Natural killer cell (primary cell): ENCODE measurements around the gene PDE2A. TPM values are rescaled to one million over a fixed set of nuclear protein-coding genes. Genes with fewer than 3 reads are reported as not detected.

Experiments
- ATAC-seq, 3 donors: fragments of 150-1000 bp in 2 of 3; fragments of 200-7000 bp in 1 of 3; cut with Tn5 transposase; 1 replicate in 1 of 3; 2 replicates in 2 of 3; pipeline ENCODE4 v1.10.0; 2021; ENCODE audit warnings: mild to moderate bottlenecking in 2 of 3, moderate library complexity in 2 of 3
- DNase-seq, 2 donors: peaks; one replicate each; pipeline versions ENCODE4 v3.0.0 to v3.0.0-alpha.2; 2013 to 2021; ENCODE audit warnings: mixed read lengths in 1 of 2
- H3K27ac ChIP-seq: one replicate; pipeline ENCODE4 v1.5.1; 2013; ENCODE audit warnings: mild to moderate bottlenecking, low read length
- H3K27me3 ChIP-seq: one replicate; pipeline ENCODE4 v1.6.1; 2013; ENCODE audit warnings: low read length; ENCODE audit not compliant: control insufficient read depth, insufficient read depth
- H3K36me3 ChIP-seq: one replicate; pipeline ENCODE4 v1.6.1; 2013; ENCODE audit warnings: low read length; ENCODE audit not compliant: control insufficient read depth, insufficient read depth
- H3K4me1 ChIP-seq: one replicate; pipeline ENCODE4 v1.6.1; 2013; ENCODE audit warnings: low read length; ENCODE audit not compliant: control insufficient read depth, insufficient read depth
- H3K4me3 ChIP-seq: one replicate; pipeline ENCODE4 v1.5.1; 2013; ENCODE audit warnings: low read length
- H3K9me3 ChIP-seq: one replicate; pipeline ENCODE4 v1.6.1; 2013; ENCODE audit warnings: low read length; ENCODE audit not compliant: control insufficient read depth, insufficient read depth
- H3K27ac Mint-ChIP-seq, 2 donors: one replicate each; pipeline ENCODE4 v1.8.0; 2022; ENCODE audit warnings: mild to moderate bottlenecking in 2 of 2, mixed read lengths in 2 of 2, moderate library complexity in 1 of 2
- H3K27me3 Mint-ChIP-seq, 2 donors: one replicate each; pipeline ENCODE4 v1.8.0; 2022; ENCODE audit warnings: low read depth in 2 of 2, mixed read lengths in 2 of 2
- H3K36me3 Mint-ChIP-seq: one replicate; pipeline ENCODE4 v1.8.0; 2022; ENCODE audit warnings: mixed read lengths
- H3K4me1 Mint-ChIP-seq, 2 donors: one replicate each; pipeline ENCODE4 v1.8.0; 2022; ENCODE audit warnings: mixed read lengths in 2 of 2
- H3K4me3 Mint-ChIP-seq: one replicate; pipeline ENCODE4 v1.8.0; 2022; ENCODE audit warnings: mild to moderate bottlenecking, moderate library complexity, mixed read lengths
- H3K9me3 Mint-ChIP-seq, 2 donors: one replicate each; pipeline ENCODE4 v1.8.0; 2022; ENCODE audit warnings: mixed read lengths in 2 of 2
- CTCF ChIP-seq: fragments of 200-600 bp; IDR thresholded peaks from one replicate; pipeline ENCODE4 v1.8.0; 2022; ENCODE audit warnings: antibody characterized with exemption
- WGBS: methylation state at CpG from one replicate; pipeline ENCODE4 v1.1.7; 2013; ENCODE audit warnings: missing lambda C conversion rate; ENCODE audit not compliant: insufficient coverage; 5-methylcytosine and 5-hydroxymethylcytosine counted together
- intact Hi-C: fragments of 100-400 bp; cut with micrococcal nuclease; formaldehyde crosslinking; loops from one replicate; pipeline ENCODE4 v1.14.2; 2022
- total RNA-seq, 4 donors: library from RNA; stranded (reverse); fragments of 120-200 nt in 1 of 4; gene quantifications; one replicate each; pipeline versions ENCODE4 v1.2.3 to v1.2.4, GENCODE V29; 2013 to 2022

Gene PDE2A
- total RNA-seq, 3 donors from 2014 or later (not counting 1 experiment from before 2014, with no cell fraction given): 8.7 to 11.9 (median 9.0) TPM

DNA sequence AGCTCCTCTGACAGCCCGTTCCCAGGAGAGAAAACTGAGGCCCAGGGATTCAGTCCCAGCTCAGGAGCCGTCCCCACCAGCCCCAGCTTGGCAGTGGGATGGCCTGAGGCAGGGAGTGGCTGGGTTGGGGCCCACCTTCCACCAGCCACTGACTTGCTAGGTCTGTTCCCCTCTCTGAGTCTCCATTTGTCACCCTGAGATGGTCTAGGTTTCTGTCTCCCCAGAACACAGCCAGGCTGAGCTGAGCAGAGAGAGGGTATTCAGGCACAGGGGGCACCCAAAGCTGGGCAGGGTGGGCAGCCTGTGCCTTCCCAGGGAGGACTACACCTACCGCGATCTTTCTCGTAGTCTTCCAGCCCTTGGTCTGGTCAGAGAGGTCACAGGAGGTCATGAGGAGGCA, 95.7 kb downstream of the PDE2A start:
- Histone ChIP-seq H3K4me3 (no peak overlapping the region), H3K4me1 (peaks cover 4% of the 10 kb centered on the region), H3K27me3 (no peaks in the 10 kb centered on the region), H3K27ac (no peak overlapping the region), H3K36me3 (no peaks in the 10 kb centered on the region), H3K9me3 (no peaks in the 10 kb centered on the region)
- Mint-ChIP-seq H3K9me3 (no peaks in the 10 kb centered on the region), H3K27ac (no peak overlapping the region), H3K36me3 (no peaks in the 10 kb centered on the region), H3K27me3 (peaks cover 0 to 3% of the 10 kb centered on the region in 2 donors), H3K4me1 (peaks cover 2 to 15% of the 10 kb centered on the region in 2 donors), H3K4me3 (no peak overlapping the region)
- intact Hi-C loops: no loop called here
- WGBS: 85% methylated on average over 5 of the region's 5 CpGs
- ATAC-seq (no peak), DNase-seq (no peak)
- TF ChIP-seq CTCF: no peak

- no peak for TF ChIP-seq CTCF
- DNase-seq: no peak
- Mint-ChIP-seq H3K4me1 (peaks cover 6 to 18% of the 10 kb centered on the region in 2 donors), H3K27ac (no peak overlapping the region), H3K9me3 (no peaks in the 10 kb centered on the region), H3K27me3 (peaks cover 0 to 2% of the 10 kb centered on the region in 2 donors), H3K4me3 (no peak overlapping the region), H3K36me3 (no peaks in the 10 kb centered on the region)
- ATAC-seq: no peak
- Histone ChIP-seq H3K9me3 (no peaks in the 10 kb centered on the region), H3K27me3 (no peaks in the 10 kb centered on the region), H3K36me3 (no peaks in the 10 kb centered on the region), H3K4me3 (no peak overlapping the region), H3K27ac (no peak overlapping the region), H3K4me1 (peaks cover 6% of the 10 kb centered on the region)
- WGBS: 93% methylated on average over 6 of the region's 6 CpGs
- intact Hi-C loops: no loop called here
These were observed 96.2 kb downstream of the PDE2A start for GRCh38 chr11:72578051-72578450.

GRCh38 chr11:72577271-72577721, 96.9 kb downstream of the PDE2A start:
- H3K4me3 Mint-ChIP-seq: no peak overlapping the region
- H3K9me3 Mint-ChIP-seq: no peaks in the 10 kb centered on the region
- no peak overlapping the region for H3K27ac ChIP-seq
- no peak for ATAC-seq
- 92% methylated on average over 14 of the region's 14 CpGs for WGBS
- H3K4me3 ChIP-seq: no peak overlapping the region
- no peak for TF ChIP-seq CTCF
- DNase-seq: no peak
- H3K36me3 ChIP-seq: no peaks in the 10 kb centered on the region
- H3K27ac Mint-ChIP-seq: no peak overlapping the region
- intact Hi-C loops: no loop called here
- peaks cover 0 to 2% of the 10 kb centered on the region in 2 donors for H3K27me3 Mint-ChIP-seq
- H3K9me3 ChIP-seq: no peaks in the 10 kb centered on the region
- H3K4me1 ChIP-seq: peaks cover 6% of the 10 kb centered on the region
- no peaks in the 10 kb centered on the region for H3K36me3 Mint-ChIP-seq
- H3K4me1 Mint-ChIP-seq: peaks cover 11 to 18% of the 10 kb centered on the region in 2 donors
- no peaks in the 10 kb centered on the region for H3K27me3 ChIP-seq

DNA sequence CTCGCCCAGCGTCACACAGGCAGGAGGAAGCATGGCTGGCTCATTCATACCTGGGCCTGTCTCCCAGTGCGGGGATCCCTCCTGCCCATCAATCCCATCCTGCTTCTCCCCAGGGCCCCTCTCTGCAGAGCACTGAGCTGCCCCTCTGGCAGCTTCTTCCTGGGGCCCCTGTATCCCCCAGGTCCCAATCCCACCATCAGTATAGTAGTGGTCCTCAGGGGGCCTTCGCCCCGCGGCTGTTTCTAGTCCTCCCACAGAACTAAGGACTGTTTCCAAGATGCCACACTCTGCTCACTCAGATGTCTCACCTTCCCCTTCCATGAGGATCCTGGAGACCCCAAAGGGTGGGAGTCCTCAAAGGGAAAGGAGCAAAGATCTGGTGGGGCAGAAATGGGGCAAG, 97.6 kb downstream of the PDE2A start:
- H3K4me3 Mint-ChIP-seq: no peak overlapping the region
- no peaks in the 10 kb centered on the region for H3K9me3 ChIP-seq
- intact Hi-C loops: no loop called here
- H3K36me3 Mint-ChIP-seq: no peaks in the 10 kb centered on the region
- peaks cover 0 to 2% of the 10 kb centered on the region in 2 donors for H3K27me3 Mint-ChIP-seq
- no peak overlapping the region for H3K27ac ChIP-seq
- peaks cover 12 to 20% of the 10 kb centered on the region in 2 donors for H3K4me1 Mint-ChIP-seq
- H3K9me3 Mint-ChIP-seq: no peaks in the 10 kb centered on the region
- no peak for TF ChIP-seq CTCF
- no peak for ATAC-seq
- peaks cover 6% of the 10 kb centered on the region for H3K4me1 ChIP-seq
- H3K36me3 ChIP-seq: no peaks in the 10 kb centered on the region
- no peak overlapping the region for H3K4me3 ChIP-seq
- no peak for DNase-seq
- no peaks in the 10 kb centered on the region for H3K27me3 ChIP-seq
- WGBS: 84% methylated on average over 6 of the region's 6 CpGs
- no peak overlapping the region for H3K27ac Mint-ChIP-seq
